Hematopoietic multipotent progenitor cell treated with erythropoietin and hydrocortisone succinate and interleukin-3 and kit ligand, for 15 days (in vitro differentiated cells): ENCODE data around the gene DUSP1.
"Not testable (repeated sequence)": the region's sequence is repeated elsewhere in the genome, so short reads cannot be mapped to it uniquely, and the experiment has no call there.

ENCODE experiments used
- DNase-seq: peaks from one replicate; pipeline ENCODE4 v3.0.0-alpha.2; 2015; ENCODE audit warnings: low spot score

Gene DUSP1

GRCh38 chr5:172797771-172798191 is 26.8 kb upstream of the DUSP1 start:
- DNase-seq, result no peak

DNA sequence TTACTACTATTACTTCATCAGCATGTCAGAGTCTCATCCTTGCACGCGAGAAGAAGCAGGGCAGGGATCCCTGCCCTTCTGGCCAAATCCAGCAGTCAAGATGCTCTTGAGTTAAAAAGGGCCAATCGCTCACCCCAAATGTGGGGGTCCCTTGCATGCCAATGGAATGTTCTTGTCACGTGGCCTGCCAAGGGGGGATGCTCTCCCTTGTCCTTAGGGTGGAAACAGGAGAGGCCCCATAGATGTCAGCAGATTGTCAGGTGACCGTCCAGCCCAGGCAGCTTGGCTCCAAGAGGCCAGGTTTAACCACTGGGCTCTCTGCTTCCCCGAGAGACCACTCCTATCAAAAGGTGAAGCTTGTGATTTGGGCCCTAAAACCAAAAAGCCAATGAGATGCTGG is 25.3 kb upstream of the DUSP1 start:
- DNase-seq, result no peak

DNA sequence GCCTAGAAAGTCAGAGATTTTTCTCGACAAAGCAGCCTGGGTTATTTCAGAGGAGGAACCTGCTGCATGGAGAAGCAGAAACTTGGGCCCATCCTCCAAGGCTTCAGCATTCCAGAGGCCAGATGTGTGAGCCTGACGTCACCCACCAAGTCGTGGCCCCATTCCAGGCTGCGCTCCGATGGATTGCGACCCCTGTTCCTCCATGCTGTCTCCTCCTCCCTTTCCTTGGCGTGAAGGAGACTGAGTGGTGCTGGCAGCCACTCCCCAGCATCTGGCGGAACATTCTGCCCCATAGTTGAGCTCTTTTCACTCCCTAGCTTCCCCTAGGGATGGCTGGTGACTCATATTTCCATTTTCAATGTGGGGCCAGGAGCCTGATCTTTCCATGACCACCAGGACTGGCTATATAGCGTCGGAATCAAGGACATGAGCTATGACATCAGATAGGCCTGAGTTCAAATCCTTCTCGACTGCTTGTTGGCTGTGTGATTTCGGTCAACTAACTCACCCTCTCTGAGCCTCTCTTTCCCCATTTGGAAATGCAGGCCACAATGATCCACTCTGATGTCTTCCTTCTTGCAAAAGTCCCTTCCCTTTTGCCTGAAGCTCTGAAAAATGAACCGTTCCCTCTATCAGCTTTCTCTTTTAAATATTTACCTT is 24.5 kb upstream of the DUSP1 start:
- no peak for DNase-seq

- DNase-seq, result no peak
Observed at GRCh38 chr5:172793577-172794488, 22.8 kb upstream of the DUSP1 start.

GRCh38 chr5:172792701-172793570 is 21.9 kb upstream of the DUSP1 start:
- DNase-seq, result no peak

GRCh38 chr5:172791726-172792445 is 20.9 kb upstream of the DUSP1 start:
- no peak for DNase-seq

DNA sequence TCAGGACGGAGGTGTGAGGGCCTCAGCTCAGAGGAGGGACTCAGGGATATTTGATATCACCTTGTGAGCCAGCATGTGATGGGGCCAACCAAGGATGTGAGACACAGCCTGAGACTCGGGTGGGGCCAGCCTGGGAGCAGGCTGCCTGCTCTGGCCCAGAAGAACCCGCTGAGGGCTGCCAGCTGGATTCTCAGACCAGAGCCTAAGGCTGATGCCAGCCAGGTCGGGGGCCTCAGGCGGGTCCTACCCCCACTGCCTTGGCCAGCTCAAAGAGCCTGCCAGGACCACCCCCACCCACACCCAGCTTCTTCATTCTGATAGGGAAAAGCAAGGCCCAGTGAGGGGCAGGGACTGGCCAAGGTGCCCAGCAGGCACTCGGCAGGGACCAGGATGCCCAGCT is 20.3 kb upstream of the DUSP1 start:
- DNase-seq, result no peak

- no peak for DNase-seq
Observed at GRCh38 chr5:172790496-172790889, 19.5 kb upstream of the DUSP1 start.

- DNase-seq, result no peak
Observed at GRCh38 chr5:172789687-172790495, 18.9 kb upstream of the DUSP1 start.

DNA sequence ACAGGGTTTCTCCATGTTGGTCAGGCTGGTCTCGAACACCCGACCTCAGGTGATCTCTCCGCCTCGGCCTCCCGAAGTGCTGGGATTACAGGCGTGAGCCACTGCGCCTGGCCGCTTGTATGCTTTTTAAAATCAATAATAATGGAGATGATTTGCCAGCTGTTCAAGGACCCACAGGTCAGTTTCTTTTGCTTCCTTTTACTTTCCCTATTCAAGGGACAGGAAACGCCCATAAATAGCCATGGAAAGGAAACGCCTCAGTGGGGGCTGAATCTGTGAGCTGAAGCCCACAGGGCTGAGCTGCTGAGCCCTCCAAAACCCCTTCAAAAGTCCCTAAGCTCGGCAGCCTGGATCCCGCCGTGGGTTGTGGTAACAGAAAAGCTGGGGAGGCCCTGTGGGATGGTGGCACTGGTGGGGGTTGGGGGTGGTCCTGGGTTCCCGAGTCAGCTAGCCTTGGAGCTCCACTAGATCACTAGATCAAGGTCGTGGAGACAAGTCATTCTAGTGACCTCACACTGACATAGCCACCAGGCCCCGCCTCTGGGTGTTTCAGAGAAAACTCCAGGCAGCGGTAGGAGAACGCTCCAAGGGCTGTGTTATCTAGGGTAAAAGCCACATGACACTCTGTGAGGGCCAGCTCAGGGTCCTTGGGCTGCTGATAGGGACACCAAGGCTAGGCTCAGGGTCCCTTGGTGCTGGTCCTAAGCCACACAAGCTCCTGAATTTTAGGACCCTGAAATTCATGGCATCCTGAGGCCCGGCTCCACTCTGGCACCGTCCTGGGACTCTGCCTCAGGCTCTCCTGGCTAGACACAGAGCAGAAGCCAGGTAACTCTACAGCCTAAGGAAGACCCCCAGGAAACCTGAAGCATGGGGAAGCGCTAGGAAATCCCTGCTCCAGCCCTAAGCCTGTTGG is 18.0 kb upstream of the DUSP1 start:
- DNase-seq, result peak; percentile 91

DNA sequence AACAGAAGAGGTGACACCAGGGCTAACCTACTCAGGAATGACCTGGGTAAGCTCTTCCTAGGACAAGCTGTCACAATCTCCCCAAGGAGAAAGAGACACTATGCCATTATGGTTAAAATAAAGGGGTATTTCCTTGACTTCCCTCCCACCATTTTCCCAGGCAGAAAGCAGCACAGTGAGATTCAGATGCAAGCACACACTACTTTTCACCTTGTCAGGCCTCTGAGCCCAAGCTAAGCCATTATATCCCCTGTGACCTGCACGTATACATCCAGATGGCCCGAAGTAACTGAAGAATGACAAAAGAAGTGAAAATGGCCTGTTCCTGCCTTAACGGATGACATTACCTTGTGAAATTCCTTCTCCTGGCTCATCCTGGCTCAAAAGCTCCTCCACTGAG is 16.5 kb upstream of the DUSP1 start:
- not testable (repeated sequence) for DNase-seq

GRCh38 chr5:172786736-172787462 is 15.9 kb upstream of the DUSP1 start:
- DNase-seq, result no peak

DNA sequence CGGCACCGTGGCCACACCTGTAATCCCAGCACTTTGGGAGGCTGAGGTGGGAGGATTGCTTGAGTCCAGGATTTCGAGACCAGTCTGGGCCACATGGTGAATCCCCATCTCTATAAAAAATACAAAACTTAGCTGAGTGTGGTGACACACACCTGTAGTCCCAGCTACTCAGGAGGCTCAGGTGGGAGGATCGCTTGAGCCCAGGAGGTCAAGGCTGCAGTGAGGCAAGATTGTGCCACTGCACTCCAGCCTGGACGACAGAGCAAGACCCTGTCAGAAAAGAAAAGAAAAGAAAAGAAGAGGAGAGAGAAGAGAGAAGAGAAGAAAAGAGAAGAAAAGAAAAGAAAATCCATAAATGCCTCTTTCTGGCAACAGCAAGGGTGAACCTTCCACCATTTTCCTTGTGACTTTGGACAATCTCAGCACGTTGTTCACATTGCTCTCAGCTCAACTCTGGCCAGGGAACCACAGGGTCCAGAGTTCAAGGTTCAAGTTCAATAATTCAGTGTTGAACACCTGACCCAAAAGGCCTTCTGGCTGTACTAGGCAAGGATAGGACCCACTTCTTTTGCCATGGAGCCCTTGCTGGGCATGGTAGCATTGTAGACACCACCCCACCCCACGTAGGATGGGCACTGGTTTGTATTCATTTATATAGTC is 14.6 kb upstream of the DUSP1 start:
- DNase-seq, result no peak

GRCh38 chr5:172784162-172784561 is 13.2 kb upstream of the DUSP1 start:
- not testable (repeated sequence) for DNase-seq

- DNase-seq, result not testable (repeated sequence)
Observed at GRCh38 chr5:172783319-172783718, 12.3 kb upstream of the DUSP1 start.

DNA sequence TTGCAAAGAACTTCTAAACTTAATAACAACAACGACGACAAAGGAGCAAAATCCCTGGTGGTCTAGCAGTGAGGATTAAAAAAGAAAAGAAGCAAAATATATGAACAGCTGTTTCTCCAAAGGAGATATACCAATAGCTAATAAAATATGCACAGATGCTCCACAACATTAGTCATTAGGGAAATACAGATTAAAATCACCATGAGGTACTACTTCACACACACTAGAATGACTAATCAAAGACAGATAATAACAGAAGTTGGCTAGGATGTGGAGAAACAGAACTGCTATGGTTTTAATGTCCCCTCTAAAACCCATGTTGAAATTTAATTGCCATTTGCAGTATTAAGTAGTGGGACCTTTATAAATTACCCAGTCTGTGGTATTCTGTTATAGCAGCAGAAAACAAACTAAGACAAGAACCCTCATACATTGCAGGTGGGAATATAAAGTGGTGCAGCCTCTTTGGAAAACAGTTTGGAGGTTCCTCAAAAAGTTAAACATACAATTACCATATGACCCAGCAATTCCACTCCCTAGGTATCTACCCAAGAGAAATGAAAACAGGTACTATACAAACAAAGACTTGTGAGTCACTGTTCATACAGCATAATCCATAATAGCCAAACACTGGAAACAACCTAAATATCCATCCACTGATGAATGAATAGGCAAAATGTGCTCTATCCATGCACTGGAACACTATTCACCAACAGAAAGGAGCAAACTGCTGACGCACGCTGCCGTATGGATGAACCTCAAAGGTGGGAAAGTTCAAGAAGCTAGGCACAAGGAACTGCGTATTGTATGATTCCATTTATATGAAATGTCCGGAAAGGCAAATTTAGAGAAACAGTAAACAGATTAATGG is 11.4 kb upstream of the DUSP1 start:
- peak; percentile 50 for DNase-seq

DNA sequence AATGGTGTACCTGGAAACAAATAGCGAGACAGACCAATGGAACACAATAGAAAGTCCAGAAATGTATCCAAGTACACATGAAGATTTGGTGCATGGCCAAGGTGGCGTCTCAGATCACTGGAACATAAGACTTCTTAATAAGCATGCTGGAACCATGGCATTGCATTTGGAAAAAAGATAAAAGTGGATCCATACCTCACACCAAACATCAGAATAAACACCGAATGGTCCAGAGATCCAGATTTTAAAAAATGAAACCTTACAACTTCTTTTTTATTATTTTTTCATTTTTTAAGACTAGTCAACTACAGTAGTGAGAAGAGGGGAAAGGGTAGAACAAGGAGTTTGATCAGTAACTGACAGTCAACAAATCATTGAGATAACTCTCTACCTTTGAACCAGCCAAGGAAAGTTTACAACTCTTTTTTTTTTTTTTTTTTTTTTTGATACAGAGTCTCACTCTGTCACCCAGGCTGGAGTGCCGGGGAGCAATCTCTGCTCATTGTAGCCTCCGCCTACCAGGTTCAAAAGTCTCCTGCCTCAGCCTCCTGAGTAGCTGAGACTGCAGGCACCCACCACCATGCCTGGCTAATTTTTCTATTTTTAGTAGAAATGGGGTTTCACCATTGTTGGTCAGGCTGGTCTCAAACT is 8.8 kb upstream of the DUSP1 start:
- DNase-seq, result no peak
